GM21723 (cell line): ENCODE data around the gene OR6S1.
A peak's percentile ranks its signal among the peaks of the same experiment; 100 is the strongest.

Experiments
- ATAC-seq: cut with Tn5 transposase; IDR thresholded peaks from one replicate; pipeline ENCODE4 v1.9.1; 2021; ENCODE audit warnings: mild to moderate bottlenecking, moderate library complexity; ENCODE audit not compliant: unreplicated experiment

Gene OR6S1, protein sequence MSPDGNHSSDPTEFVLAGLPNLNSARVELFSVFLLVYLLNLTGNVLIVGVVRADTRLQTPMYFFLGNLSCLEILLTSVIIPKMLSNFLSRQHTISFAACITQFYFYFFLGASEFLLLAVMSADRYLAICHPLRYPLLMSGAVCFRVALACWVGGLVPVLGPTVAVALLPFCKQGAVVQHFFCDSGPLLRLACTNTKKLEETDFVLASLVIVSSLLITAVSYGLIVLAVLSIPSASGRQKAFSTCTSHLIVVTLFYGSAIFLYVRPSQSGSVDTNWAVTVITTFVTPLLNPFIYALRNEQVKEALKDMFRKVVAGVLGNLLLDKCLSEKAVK

GRCh38 chr14:20641591-20641990 lies at the start of gene OR6S1:
Gene OR6S1 (minus strand): TSS chr14:20641691. CDS start chr14:20641691, 0 bp downstream.
- ATAC-seq, result no peak

GRCh38 chr14:20690848-20691640 lies 49.6 kb upstream of the OR6S1 start:
- ATAC-seq, result peak; percentile 75

- no peak for ATAC-seq
Observed at GRCh38 chr14:20688167-20688839, 46.8 kb upstream of the OR6S1 start, which contains the start of gene ANG. Gene ANG (plus strand): TSS chr14:20688764. CDS start chr14:20693565, 4,801 bp downstream.

GRCh38 chr14:20687362-20688166 lies 46.1 kb upstream of the OR6S1 start:
- no peak for ATAC-seq

DNA sequence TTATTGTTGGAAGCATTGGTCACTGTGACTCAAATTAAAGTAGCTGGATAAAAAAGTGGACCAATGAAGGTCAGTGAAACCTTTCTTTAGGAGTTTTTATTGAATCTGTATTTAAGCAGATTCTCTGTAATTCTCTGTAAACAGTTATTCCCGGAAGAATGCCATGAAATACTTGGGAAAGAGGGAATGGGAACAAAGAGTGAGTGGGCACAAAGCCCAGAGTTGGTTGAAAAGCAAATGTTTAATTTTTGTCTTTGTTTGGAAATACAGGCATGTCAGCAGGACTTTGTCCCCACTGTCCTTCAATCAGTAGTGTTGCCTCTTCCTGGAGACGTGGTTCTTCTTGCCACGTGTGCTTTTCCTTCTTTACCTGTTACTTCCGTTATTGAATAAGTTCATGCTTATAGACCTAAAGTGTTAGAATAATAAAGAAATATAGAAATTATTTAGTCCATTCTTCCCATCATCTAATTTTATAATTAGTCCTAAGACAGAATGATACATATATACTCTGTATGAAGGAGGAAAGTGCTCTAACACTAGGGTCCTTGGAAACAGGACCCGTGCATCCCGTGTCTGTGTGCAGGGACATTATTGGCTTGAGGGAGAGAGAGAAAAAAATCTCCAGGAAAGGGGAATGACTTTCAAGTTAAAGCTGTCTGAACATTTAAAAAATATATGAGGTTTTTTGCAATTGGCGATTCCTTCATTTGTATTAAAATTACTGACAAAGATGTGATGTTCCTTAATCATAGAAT lies 45.1 kb upstream of the OR6S1 start:
- ATAC-seq, result no peak

DNA sequence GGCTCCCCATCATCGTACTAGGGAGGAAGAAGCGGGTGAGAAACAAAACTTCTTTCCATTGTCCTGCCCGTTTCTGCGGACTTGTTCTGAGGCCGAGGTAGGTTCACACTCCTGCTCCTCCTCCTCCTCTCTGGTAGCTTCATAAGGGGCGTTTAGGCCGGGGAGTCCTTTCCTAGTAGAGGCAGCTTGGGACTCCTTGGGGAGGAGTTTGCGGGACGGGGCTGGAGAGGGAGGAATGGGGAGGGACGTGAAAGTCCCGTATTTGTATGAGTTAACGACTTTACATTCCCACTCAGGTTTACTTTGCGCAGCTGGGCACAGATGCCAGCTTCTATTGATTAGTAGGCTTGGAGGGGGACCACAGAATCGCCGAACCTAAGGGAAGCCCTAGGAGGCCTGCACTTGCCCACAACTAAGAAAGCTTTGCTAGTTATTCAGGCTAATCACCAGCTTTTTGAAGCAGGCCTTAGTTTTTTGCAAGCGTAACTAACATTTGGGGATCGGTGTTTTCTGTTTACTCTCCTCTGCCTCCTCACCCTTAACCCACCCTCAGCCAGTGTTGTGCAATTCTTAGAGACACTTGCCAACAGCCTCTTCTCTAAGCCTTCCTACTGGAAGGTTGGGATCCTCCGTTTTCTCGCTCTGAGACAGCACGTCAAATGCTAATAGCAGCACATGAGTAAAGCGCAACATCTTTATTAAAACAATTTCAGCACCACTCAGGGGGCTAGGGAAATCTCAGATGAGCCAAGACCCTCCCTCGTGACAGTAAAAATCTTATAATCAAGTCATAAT lies 43.4 kb upstream of the OR6S1 start:
- no peak for ATAC-seq

DNA sequence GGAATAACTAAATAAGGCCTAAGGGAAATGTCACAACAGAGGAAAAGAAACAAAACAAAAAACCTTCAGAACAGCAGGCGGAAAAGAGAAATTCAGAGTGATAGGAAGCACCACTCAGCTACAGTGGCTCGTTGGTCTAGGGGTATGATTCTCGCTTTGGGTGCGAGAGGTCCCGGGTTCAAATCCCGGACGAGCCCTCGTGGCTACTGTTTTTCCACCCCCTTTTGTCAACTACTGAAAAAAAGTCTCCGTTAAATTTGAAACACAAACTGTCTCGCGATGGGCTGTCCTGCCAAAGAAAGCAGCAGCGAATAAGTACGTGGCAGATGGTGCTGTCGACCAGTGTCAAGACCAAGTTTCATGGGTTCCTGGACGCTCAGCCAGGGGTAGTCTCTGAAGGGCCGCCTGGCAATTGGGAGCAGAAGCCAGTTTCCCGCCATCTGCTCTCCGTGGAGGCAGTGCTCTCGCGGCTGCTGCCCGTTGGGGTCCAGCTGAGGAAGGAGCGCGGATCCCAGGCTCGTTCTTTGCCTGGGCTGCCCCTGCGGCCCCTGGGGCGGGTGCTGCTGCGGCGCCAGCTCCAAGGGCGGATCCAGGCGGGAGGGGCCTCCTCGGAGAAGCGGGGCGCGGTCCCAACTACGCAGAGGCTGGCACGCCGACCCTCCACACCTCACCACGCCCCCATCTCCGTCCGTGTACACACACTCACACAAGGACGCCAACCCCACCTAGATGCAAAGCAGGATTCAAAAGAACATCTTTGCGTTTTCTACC lies 42.6 kb upstream of the OR6S1 start, which contains the start of gene RNASE4:
Gene RNASE4 (plus strand): TSS at position 670 of the 771 bp plus-strand sequence. CDS start 14,812 bp downstream, outside the sequence.
- peak; percentile 29 for ATAC-seq

GRCh38 chr14:20683125-20683890 lies 41.8 kb upstream of the OR6S1 start:
- peak; percentile 40 for ATAC-seq

DNA sequence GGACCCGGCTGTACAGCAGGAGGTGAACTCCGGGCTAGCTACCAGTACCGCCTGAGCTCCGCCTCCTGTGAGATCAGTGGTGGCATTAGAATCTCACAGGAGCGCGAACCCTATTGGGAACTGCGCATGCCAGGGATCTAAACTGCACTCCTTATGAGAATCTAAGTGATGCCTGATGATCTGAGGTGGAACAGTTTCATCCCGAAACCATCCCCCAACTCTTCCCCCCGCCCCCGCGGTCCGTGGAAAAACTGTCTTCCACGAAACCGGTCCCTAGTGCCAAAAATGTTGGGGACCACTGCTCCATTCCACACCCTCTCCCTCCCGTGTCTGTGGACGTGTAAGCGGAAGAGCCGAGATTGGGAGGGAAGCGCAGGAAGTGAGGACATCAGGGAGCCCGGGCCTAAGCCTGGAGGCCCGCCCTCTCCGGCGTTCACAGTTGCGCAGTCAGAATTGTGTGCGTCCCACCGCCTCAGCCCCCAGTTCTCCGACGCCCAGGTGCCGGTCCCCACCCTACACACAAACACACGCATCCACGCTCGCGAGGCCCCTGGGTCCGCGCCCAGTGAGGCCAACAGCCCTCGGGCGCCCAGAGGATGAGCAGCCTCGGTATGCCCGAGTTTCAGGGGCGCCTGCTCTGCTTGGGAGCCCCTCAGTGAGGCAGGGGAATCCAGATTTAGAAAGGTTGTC lies 41.1 kb upstream of the OR6S1 start:
- peak; percentile 55 for ATAC-seq

DNA sequence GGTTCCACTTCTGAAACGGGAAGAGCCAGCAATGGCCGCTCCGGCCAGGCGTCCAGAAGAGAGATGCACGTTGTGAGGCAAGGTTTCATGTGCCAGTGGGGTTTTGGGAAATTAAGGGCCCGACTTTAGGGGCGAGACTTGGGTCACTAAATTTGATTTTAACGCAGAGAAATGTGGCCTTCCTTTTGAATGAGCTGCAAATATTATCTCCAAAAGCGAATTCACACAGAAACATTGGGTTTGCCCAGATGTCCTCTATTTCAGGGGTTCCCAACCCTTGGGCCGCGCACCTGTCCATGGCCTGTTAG lies 40.6 kb upstream of the OR6S1 start:
- ATAC-seq, result no peak

DNA sequence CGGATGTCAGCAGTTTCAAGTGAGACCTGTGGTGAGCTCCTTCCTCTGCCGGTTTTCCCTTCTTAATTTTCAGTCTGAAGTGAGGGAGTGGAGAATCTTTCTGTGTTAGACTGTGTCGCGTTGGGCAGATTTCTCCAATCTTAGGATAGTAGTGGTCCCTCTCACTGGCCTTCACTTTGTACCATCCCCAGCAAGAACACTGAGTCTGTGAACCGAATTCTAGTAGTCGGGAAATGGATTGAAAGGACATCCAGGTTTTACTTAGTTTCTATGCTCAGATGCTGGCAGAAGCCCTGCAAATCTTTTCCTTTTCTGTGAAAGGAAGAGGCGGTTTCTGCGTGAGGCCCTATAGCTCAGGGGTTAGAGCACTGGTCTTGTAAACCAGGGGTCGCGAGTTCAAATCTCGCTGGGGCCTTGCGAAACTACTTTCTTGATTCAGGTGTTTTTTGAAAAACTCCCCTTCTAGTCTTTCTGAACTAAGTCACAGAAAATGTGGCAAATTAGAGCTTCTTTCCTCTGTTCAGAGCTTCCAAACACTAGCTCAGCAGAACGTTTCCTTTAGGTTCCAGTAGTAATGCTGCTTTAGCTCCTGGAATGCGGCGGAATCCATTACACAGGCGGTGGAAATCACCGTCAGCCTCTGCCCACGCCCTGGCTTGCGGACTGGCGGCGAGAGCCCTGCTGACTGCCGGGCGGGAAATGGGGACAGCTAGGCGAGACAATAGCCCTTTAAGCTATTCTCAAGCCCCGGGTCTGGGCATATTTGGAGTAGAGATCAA lies 40.0 kb upstream of the OR6S1 start:
- peak; percentile 21 for ATAC-seq

GRCh38 chr14:20680843-20681347 lies 39.4 kb upstream of the OR6S1 start:
- peak; percentile 32 for ATAC-seq

- no peak for ATAC-seq
Observed at GRCh38 chr14:20680363-20680762, 38.9 kb upstream of the OR6S1 start.

DNA sequence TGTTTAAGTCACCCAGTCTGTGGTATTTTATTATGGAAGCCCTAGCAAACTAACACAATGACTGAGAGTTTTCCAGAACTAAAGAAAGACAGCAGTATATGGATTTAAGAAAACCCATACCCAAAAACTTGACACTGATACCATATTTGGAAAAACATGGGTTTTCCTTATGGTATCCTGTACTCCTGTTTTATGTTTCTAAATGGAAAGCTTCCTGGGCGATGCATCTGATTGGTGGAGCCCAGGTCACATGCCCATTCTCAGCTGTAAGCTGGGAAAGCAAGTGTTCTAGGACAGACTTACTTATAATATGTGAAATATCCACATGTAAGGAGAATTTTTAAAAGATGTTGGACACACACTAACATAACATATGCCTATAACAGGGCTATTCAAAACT lies 38.4 kb upstream of the OR6S1 start:
- no peak for ATAC-seq

GRCh38 chr14:20676072-20676471 lies 34.6 kb upstream of the OR6S1 start:
- ATAC-seq, result no peak

DNA sequence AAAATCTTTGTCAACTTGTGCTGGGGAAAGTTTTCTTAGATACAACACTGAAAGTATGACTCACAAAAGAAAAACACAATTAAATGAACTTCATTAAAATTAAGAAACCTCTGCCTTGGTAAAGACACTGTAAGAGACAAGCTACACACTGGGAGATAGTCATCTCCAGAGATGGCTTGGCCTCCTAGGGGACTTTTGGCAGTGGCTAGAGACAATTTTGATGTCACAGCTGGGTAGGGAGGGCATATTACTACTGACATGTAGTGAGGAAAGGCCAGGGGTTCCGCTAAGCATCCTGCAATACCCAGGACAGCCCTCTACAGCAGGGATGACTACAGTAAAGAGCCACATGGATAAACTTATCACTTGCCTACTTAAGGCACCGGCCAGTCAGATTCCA lies 34.2 kb upstream of the OR6S1 start:
- ATAC-seq, result no peak
